Gastrocnemius medialis (tissue), 4 donors: ENCODE measurements around the gene C2orf68.

ENCODE experiments used
- CTCF ChIP-seq, 5 experiments: fragments of 450-650 bp in 3 of 5; fragments of 200-600 bp in 2 of 5; sonication (generic) in 2 of 5; IDR thresholded peaks in 4 of 5; conservative IDR thresholded peaks in 1 of 5; 1 replicate in 4 of 5; 2 replicates in 1 of 5; pipeline ENCODE4 v1.5.1; 2016 to 2019; ENCODE audit warnings: antibody characterized with exemption in 5 of 5, mild to moderate bottlenecking in 3 of 5, moderate library complexity in 3 of 5
- POLR2A ChIP-seq, 2 donors: fragments of 450-650 bp; IDR thresholded peaks; one replicate each; pipeline ENCODE4 v1.6.1; 2017; ENCODE audit warnings: antibody characterized with exemption in 2 of 2, mild to moderate bottlenecking in 2 of 2, moderate library complexity in 2 of 2

- no peak for TF ChIP-seq CTCF (IDR thresholded peaks at IDR 0.05 in 4 of 5, conservative IDR thresholded peaks at IDR 0.05 in 1 of 5)
- no peak for TF ChIP-seq POLR2A (IDR thresholded peaks at IDR 0.05)
Observed at GRCh38 chr2:85635636-85636035, 23.8 kb upstream of the C2orf68 start.
